NCI-H446 (cell line): ENCODE data around the gene KCNN3.
"Not testable (repeated sequence)": the region's sequence is repeated elsewhere in the genome, so short reads cannot be mapped to it uniquely, and the experiment has no call there.

Experiments used
- DNase-seq, 2 experiments: peaks; one replicate each; lab custom pipeline; 2025; lab: John Stamatoyannopoulos, UW

KCNN3 gene

GRCh38 chr1:154698320-154699096, 171.6 kb downstream of the KCNN3 start:
- DNase-seq: no peak

GRCh38 chr1:154697710-154698109, 172.4 kb downstream of the KCNN3 start:
- no peak for DNase-seq

- DNase-seq: no peak
Observed at GRCh38 chr1:154696456-154696855, 173.6 kb downstream of the KCNN3 start.

GRCh38 chr1:154695985-154696384, 174.1 kb downstream of the KCNN3 start:
- DNase-seq: peak in 1 of 2 experiments; percentile 36

- no peak for DNase-seq
Observed at GRCh38 chr1:154694995-154695394, 175.1 kb downstream of the KCNN3 start.

GRCh38 chr1:154689083-154689482, 181.0 kb downstream of the KCNN3 start:
- no peak for DNase-seq

- DNase-seq: no peak
Observed at GRCh38 chr1:154686507-154686906, 183.6 kb downstream of the KCNN3 start.

- DNase-seq: no peak
Observed at GRCh38 chr1:154683820-154684219, 186.3 kb downstream of the KCNN3 start.

- no peak for DNase-seq
Observed at GRCh38 chr1:154682254-154682653, 187.8 kb downstream of the KCNN3 start.

- not testable (repeated sequence) for DNase-seq
Observed at GRCh38 chr1:154677844-154678243, 192.2 kb downstream of the KCNN3 start.

- DNase-seq: not testable (repeated sequence)
Observed at GRCh38 chr1:154676847-154677246, 193.2 kb downstream of the KCNN3 start.

GRCh38 chr1:154674456-154674855, 195.6 kb downstream of the KCNN3 start:
- DNase-seq: not testable (repeated sequence)

- not testable (repeated sequence) for DNase-seq
Observed at GRCh38 chr1:154672245-154672644, 197.8 kb downstream of the KCNN3 start.

- DNase-seq: not testable (repeated sequence)
Observed at GRCh38 chr1:154671412-154671811, 198.7 kb downstream of the KCNN3 start.

- not testable (repeated sequence) for DNase-seq
Observed at GRCh38 chr1:154670310-154671270, 199.5 kb downstream of the KCNN3 start.

- DNase-seq: peak; percentile 39 to 85
Observed at GRCh38 chr1:154669464-154670282, 200.4 kb downstream of the KCNN3 start.

GRCh38 chr1:154666051-154666790, 203.9 kb downstream of the KCNN3 start:
- peak; percentile 12 to 27 for DNase-seq

GRCh38 chr1:154664331-154665002, 205.6 kb downstream of the KCNN3 start:
- no peak for DNase-seq

GRCh38 chr1:154663471-154664060, 206.5 kb downstream of the KCNN3 start:
- DNase-seq: peak; percentile 71 to 91

- DNase-seq: no peak
Observed at GRCh38 chr1:154661110-154661509, 209.0 kb downstream of the KCNN3 start.
